ENCODE measurements around the gene MAPK7.
"Not testable (repeated sequence)": the region's sequence is repeated elsewhere in the genome, so short reads cannot be mapped to it uniquely, and the experiment has no call there.

MAPK7 gene

GRCh38 chr17:19343256-19343630 is 35.1 kb upstream of the MAPK7 start:
- DNase-seq (ENCODE audit: low read depth) = no peak

GRCh38 chr17:19343671-19344151 is 34.6 kb upstream of the MAPK7 start:
- DNase-seq (ENCODE audit: low read depth) = no peak

- DNase-seq (ENCODE audit: low read depth) = no peak
Measured at GRCh38 chr17:19344311-19345066, 33.8 kb upstream of the MAPK7 start.

- no peak for DNase-seq (ENCODE audit: low read depth)
Measured at GRCh38 chr17:19345067-19345460, 33.2 kb upstream of the MAPK7 start.

GRCh38 chr17:19345486-19346350 is 32.6 kb upstream of the MAPK7 start:
- no peak for DNase-seq (ENCODE audit: low read depth)

- DNase-seq (ENCODE audit: low read depth) = no peak
Measured at GRCh38 chr17:19346351-19347255, 31.7 kb upstream of the MAPK7 start.

- no peak for DNase-seq (ENCODE audit: low read depth)
Measured at GRCh38 chr17:19347323-19348080, 30.8 kb upstream of the MAPK7 start.

- DNase-seq (ENCODE audit: low read depth) = no peak
Measured at GRCh38 chr17:19348081-19348650, 30.1 kb upstream of the MAPK7 start.

- DNase-seq (ENCODE audit: low read depth) = no peak
Measured at GRCh38 chr17:19348806-19349205, 29.5 kb upstream of the MAPK7 start.

GRCh38 chr17:19353401-19353800 is 24.9 kb upstream of the MAPK7 start:
- DNase-seq (ENCODE audit: low read depth) = not testable (repeated sequence)

- DNase-seq (ENCODE audit: low read depth) = no peak
Measured at GRCh38 chr17:19354748-19355147, 23.6 kb upstream of the MAPK7 start.

- no peak for DNase-seq (ENCODE audit: low read depth)
Measured at GRCh38 chr17:19357351-19357750, 20.9 kb upstream of the MAPK7 start.

GRCh38 chr17:19357761-19358160 is 20.5 kb upstream of the MAPK7 start:
- no peak for DNase-seq (ENCODE audit: low read depth)

GRCh38 chr17:19359151-19359550 is 19.1 kb upstream of the MAPK7 start:
- no peak for DNase-seq (ENCODE audit: low read depth)

- no peak for DNase-seq (ENCODE audit: low read depth)
Measured at GRCh38 chr17:19359856-19360255, 18.4 kb upstream of the MAPK7 start.

GRCh38 chr17:19360772-19361171 is 17.5 kb upstream of the MAPK7 start:
- DNase-seq (ENCODE audit: low read depth) = no peak

GRCh38 chr17:19361326-19361725 is 17.0 kb upstream of the MAPK7 start:
- DNase-seq (ENCODE audit: low read depth) = no peak

GRCh38 chr17:19361944-19362276 is 16.4 kb upstream of the MAPK7 start:
- DNase-seq (ENCODE audit: low read depth) = no peak

- DNase-seq (ENCODE audit: low read depth) = peak; percentile 87
Measured at GRCh38 chr17:19362277-19363113, 15.8 kb upstream of the MAPK7 start, which contains the start of gene B9D1. Gene B9D1, minus strand, starts transcription at chr17:19362723. Its CDS starts 154 bp downstream, at chr17:19362569.

GRCh38 chr17:19363114-19363438 is 15.2 kb upstream of the MAPK7 start:
- DNase-seq (ENCODE audit: low read depth) = no peak

Measured in activated gamma-delta T cell treated with anti-CD3 and anti-CD28 coated beads, Interleukin-2, amount 50 U/mL, for 16 hours (primary cell).